IPS-NIHi11 (cell line): Measurements from ENCODE around the gene SEPHS2.

Experiments
- DNase-seq: peaks from one replicate; pipeline ENCODE4 v3.0.0; 2012; ENCODE audit warnings: mixed read lengths, low spot score

SEPHS2 gene

GRCh38 chr16:30429678-30430427 lies 15.8 kb downstream of the SEPHS2 start, which contains the start of gene DCTPP1:
Gene DCTPP1 (minus strand): TSS chr16:30430030. CDS start chr16:30429980, 50 bp downstream.
- DNase-seq = peak; percentile 92

- peak; percentile 42 for DNase-seq
Observed at GRCh38 chr16:30429418-30429677, 16.3 kb downstream of the SEPHS2 start.

GRCh38 chr16:30428055-30428454 lies 17.6 kb downstream of the SEPHS2 start:
- no peak for DNase-seq

DNA sequence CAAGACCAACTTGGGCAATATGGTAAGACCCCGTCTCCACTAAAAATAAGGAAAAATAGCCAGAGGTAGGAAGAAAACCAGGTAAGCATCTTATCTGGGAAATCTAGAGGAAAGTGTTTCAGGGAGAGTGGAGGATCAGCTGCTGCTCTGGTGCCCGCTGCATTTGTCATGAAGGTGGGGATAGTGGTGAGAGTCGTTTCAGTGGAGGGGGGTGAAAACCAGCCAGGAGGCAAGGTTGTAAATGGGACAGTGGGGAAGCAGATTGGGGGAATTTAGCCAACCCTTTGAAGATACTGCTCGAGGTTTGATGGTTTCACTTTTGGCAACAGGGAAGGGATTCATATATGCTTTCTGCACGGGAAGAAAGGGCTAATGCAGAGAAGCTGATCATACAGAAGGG lies 24.7 kb downstream of the SEPHS2 start:
- DNase-seq = no peak

- no peak for DNase-seq
Observed at GRCh38 chr16:30418350-30419181, 27.1 kb downstream of the SEPHS2 start.

DNA sequence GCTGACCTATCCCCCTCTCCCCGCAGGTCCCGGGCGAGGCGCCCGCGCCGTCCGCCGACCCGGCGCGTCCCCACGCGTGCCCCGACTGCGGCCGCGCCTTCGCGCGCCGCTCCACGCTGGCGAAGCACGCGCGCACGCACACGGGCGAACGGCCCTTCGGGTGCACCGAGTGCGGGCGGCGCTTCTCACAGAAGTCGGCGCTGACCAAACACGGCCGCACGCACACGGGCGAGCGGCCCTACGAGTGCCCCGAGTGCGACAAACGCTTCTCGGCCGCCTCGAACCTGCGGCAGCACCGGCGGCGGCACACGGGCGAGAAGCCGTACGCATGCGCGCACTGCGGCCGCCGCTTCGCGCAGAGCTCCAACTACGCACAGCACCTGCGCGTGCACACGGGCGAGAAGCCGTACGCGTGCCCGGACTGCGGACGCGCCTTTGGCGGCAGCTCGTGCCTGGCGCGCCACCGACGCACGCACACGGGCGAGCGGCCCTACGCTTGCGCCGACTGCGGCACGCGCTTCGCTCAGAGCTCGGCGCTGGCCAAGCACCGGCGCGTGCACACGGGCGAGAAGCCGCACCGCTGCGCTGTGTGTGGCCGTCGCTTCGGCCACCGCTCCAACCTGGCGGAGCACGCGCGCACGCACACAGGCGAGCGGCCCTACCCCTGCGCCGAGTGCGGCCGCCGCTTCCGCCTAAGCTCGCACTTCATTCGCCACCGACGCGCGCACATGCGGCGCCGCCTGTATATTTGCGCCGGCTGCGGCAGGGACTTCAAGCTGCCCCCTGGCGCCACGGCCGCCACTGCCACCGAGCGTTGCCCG lies 27.9 kb downstream of the SEPHS2 start:
- peak; percentile 93 for DNase-seq

DNA sequence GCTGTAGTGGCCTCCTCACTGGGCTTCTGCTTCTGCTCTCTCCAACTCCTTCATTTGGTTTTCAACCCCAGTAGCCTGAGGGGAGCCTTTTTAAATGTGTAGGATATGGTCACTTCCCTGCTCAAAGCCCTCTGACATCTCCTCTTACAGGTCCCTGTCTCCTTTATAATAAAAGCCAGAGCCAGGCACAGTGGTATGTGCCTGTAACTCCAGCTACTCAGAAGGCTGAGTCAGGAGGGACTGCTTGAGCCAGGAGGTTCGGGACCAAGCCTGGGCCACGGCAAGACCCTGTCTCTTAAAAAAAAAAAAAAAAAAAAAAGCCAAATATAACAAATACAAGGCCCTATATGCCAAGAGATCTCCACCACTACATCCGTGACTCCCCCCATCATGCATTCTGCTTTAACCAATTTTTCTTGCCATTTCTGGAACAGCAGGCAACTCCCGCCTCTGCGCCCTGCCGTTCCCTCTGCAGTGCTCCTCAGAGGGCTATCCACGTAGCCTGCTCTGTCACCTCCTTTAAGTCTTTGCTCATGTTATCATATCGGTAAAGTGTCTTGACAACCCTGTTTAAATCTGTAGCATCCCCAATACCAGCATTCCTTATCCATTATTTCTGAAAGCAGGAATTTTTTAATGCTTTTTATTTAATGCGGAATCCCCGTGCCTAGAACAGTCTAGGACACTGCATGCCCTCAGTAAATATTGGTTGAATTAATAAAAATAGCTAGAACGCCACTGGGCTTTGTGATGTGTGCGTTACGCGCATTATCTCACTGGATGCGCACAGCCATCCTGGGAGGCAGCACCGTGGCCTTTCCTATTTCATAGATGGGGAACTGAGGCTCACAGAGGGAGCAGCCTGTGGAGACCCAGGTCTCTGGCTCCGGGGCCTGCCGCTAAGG lies 28.8 kb downstream of the SEPHS2 start:
- no peak for DNase-seq

DNA sequence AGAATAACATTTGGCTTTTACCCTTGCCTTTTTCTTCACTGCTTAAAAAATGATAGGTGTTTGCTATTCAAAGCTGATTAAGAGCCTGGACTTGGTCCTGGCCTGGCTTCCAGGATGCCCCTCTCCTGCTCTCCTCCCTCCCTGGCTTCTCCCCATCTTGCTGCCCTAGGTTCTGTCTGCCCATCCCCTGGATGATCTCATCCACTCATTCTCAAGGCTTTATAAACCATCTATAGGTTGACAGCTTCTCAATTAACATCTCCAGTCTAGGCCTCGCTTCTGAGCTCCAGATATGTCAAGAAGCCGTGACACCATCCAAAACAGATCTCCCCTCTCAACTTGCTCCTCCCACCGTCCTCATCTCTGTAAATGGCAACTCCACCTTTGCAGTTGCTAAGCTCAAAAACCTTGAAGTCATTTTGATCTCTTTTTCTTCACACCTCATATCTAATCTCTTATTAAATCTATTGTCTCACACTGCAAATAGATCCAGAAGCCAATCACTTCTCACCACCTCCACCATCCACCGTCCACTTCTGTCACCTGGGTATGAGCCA lies 29.5 kb downstream of the SEPHS2 start:
- no peak for DNase-seq

GRCh38 chr16:30414159-30414558 lies 31.5 kb downstream of the SEPHS2 start:
- DNase-seq = no peak

GRCh38 chr16:30413112-30413806 lies 32.4 kb downstream of the SEPHS2 start:
- DNase-seq = no peak

DNA sequence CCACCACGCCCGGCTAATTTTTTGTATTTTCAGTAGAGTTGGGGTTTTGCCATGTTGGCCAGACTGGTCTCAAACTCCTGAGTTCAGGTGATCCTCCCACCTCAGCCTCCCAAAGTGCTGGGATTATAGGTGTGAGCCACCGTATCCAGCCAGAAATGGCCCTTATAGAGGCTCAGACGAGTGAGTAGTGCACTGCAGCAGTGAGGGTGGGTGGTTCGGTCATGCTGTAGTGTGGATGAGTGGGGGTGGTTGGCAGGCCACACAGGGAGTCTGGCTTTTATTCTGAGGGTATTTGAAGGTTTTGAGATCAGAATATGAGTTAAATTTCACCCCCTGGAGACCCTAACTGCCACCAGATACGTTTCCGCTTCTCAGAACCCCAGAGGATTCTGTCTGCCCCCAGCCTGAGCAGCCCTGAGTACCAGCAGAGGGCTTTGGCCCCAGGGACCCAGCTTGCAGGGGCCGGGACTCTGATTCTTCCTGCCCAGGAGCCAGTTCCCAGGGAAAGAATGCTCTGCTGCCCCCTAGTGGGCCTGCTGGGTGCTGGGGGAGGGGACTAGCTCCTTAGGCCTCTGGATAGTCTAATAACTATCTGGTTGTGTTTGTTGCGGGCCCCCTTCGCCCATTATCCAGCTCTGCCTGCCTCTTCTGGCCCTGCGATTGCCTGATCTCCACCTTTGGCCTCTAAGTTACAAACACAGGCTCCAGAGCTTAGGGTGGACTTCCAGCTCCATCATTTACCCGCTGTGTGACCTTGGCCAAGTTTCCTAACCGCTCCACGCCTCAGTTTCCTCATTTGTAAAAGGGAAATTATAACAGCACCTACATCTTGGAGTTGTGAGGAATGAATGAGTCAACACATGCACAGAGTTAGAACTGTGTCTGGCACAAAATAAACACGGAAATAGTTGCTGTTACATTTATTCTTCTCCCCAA lies 36.3 kb downstream of the SEPHS2 start:
- DNase-seq = peak; percentile 82

GRCh38 chr16:30407804-30408534 lies 37.7 kb downstream of the SEPHS2 start:
- peak; percentile 41 for DNase-seq

- DNase-seq = peak; percentile 90
Observed at GRCh38 chr16:30407102-30407803, 38.4 kb downstream of the SEPHS2 start, which contains the start of gene ZNF771. Gene ZNF771 (plus strand): TSS chr16:30407606. CDS start chr16:30408054, 448 bp downstream.

DNA sequence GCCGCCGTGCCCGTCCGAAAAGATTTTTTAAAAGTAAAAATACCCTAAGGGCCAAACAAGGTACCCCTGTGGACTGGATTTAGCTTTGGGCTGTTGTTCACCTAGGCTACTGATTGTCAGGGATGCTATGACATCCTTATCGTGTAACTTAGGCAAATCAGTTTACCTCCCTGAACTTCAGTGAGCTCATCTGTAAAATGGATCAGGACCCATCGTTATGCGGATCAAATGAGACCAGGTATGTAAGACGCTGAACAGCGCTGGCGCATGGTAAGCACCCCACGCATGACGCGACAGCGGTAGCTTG lies 38.9 kb downstream of the SEPHS2 start:
- no peak for DNase-seq

DNA sequence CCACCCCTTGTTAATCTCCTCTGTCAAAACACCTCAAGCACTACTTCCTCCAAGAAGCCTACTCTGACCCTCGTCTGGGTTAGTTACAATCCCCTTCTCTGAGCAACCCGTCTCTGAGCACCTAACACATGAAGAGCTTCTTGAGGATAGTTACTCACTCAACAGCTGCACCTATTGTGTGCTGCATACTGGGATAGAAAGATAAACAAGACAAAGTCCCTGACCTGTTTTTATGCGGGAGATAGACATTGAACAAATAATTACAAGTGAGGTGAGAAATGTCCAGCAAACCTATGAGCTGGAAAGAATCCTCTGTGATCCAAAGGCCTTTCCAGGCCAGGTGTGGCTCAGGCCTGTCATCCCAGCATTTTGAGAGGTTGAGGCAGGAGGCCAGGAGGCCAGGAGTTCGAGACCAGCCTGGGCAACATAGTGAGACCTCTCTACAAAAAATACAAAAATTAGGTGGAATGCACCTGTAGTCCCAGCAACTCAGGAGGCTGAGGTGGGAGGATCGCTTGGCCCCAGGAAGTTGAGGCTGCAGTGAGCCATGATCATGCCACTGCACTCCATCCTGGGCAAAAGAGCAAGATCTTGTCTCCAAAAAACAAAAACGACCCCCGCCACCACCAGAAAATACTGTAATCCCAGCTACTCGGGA lies 43.8 kb downstream of the SEPHS2 start:
- DNase-seq = no peak

- no peak for DNase-seq
Observed at GRCh38 chr16:30399435-30400186, 46.1 kb downstream of the SEPHS2 start.
